AG09319 (cell line): Measurements from ENCODE around the gene MIEN1.
A peak's percentile ranks its signal among the peaks of the same experiment; 100 is the strongest.

Experiments used
- DNase-seq: peaks from one replicate; pipeline ENCODE4 v3.0.0-alpha.2; 2010; ENCODE audit warnings: low read depth; ENCODE audit errors: extremely low read depth
- TF ChIP-seq, protein P1 (sequence below): IDR thresholded peaks from 2 replicates; pipeline ENCODE4 v1.5.1; 2011; ENCODE audit warnings: low read depth, mild to moderate bottlenecking, inconsistent platforms, low read length, moderate library complexity

Gene MIEN1

DNA sequence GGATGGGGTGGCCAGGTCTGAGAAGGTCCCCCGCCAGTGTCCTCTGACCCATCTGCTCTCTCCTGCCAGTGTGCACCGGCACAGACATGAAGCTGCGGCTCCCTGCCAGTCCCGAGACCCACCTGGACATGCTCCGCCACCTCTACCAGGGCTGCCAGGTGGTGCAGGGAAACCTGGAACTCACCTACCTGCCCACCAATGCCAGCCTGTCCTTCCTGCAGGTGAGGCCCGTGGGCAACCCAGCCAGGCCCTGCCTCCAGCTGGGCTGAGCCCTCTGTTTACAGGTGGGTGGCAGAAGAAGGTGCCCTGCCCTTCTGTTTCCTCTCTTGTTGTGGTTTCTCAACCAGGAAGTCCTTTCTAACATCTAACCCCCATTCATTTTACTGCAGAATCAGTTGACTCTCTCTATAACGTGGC is 23.4 kb downstream of the MIEN1 start:
- TF ChIP-seq, protein P1, sequence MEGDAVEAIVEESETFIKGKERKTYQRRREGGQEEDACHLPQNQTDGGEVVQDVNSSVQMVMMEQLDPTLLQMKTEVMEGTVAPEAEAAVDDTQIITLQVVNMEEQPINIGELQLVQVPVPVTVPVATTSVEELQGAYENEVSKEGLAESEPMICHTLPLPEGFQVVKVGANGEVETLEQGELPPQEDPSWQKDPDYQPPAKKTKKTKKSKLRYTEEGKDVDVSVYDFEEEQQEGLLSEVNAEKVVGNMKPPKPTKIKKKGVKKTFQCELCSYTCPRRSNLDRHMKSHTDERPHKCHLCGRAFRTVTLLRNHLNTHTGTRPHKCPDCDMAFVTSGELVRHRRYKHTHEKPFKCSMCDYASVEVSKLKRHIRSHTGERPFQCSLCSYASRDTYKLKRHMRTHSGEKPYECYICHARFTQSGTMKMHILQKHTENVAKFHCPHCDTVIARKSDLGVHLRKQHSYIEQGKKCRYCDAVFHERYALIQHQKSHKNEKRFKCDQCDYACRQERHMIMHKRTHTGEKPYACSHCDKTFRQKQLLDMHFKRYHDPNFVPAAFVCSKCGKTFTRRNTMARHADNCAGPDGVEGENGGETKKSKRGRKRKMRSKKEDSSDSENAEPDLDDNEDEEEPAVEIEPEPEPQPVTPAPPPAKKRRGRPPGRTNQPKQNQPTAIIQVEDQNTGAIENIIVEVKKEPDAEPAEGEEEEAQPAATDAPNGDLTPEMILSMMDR, result no peak
- DNase-seq, result no peak

DNA sequence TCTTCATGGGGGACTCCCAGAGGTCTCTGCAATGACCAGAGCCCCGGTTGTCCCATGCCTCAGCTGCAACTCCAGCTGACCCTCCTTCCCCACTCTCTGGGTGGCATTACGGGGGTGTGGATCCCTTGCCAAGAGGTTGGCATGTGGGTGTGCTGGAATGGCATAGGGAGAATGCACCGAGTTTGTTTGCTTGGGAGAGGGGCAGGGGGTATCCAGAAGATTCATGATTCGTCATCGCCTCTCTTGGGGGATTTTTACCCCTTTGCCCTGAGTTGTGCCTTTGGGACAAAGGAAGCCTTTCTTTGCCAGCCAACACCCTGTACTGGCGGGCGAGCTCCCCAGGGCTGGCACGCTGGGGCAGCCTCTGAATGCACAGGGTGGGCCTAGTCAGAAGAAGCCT is 23.9 kb downstream of the MIEN1 start:
- TF ChIP-seq, protein P1, result no peak
- no peak for DNase-seq

DNA sequence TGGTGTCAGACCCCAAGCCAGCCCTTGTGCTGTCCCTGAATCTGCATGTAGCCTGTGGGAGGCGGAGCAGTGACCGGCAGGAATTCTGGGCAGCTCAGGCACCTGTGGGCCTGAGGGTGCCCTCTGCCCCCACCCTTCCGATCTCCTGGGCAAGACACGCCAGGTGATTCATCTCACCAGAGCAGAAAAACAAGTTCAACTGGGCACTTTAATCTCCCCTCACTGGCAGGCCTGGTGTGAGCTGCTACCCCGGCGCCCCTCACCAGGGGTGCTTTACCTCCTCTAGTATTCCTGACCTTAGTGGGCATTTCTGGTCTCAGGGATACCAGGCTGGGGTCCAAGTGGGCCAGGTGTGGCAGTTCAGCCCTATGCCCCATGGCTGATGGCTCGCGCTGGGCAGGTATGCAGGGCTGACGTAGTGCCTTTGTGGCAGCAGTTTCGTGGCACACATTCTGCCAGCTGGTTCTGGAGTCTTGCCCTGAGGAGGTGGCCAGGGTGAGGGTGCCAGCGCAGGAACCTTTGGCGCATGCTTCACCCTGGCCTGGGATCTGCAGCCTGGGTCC is 24.5 kb downstream of the MIEN1 start:
- TF ChIP-seq, protein P1, result no peak
- DNase-seq, result no peak

DNA sequence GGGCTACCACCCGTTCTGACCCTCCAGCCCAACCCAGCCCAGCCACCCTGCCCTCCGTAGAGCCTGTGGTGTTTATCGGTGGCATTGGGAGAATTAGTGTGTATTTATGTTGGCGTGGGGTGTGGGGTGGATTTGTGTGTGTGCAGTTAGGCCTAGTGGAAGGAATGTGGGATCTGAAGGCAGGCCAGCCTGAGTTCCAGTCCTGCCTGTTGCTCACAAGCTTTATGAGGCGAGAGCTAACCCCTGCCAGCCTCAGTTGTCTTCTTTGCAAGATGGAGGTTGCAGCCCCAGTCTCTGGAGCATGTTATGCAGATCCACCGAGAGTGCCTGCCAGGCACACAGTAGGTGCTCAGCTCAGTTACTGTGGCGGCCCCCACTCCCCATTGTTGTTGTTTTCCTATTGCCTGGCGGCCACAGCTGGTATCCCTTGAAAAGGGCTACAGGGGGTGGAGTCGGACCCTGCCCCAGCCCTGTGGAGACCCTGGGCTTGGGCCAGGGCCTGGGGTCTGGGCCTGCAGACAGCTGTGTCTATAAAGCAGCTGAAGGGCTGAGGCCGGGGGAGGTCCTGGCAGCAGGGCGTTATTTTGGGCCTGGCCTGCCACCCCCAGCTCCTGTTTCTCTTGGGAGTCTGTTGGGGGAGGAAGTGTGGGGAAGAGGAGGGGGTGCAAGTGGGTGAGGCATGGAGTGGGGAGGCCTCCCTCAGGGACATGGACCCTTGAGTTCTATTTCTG is 25.3 kb downstream of the MIEN1 start:
- TF ChIP-seq, protein P1, result peak; percentile 33
- peak; percentile 11 for DNase-seq

DNA sequence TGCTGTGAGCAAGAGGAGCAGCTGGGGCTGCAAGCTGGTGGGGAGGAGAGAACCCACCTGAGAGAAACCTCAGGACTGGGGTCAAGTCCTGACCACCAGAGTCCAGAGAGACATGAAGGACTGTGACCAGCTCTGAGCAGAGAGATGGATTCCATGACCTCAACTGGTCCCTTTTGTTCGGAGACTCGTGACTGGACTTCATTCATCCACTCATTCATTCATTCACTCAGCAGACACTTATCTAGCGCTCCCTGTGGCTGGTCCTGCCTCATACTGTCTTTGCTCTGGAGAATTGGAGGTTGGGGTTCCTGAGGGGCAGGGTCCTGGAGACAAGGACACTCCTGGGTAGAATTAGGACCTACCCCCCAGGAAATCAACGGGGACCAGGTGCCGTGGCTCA is 26.4 kb downstream of the MIEN1 start:
- DNase-seq, result no peak
- TF ChIP-seq, protein P1, result no peak

DNA sequence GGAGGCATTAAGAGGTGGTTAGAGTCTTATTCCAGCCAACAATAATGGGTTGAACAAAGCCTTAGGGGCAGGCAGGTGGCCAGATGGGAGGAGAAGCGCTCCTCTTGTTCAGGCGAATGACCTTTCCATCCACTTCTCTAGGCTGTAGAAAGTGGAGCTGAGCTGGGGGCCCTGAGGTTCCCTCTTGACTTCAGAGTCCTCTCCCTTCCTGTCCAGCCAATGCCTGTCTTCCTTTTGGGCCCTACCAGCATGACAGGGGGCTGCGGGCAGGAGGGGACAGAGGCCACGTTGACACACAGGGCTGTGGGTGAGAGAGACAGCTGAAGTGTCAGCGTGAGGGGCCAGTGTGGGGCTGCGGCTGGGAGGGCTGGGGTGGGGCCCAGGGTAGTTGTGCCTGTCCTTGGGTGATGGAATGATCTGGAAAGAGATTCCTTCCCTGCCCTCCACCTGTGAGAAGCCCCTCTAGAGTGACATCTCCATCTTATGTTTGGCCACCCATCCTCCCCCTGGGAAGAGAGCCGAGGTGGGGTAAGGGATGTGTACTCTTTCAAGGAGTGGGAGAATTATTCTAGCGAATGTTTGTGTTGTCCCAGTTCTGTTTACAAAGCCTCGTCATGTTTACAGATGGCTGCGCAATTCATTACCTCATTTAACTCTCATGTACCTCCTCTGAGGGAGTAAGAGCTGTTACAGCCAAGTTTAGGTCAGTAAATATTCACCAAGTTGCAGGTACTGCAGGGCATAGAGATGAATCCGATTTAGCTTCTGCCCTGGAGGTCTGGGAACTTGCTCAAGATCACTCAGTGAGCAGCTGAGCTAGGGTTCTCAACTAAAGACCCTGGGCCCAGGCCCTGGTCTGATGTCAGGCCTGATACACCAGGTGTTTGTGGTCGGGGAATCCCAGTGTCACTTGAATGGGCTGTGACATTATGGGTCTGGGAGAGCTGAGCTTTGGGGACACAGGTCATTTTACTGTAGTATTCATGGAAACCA is 27.1 kb downstream of the MIEN1 start:
- TF ChIP-seq, protein P1, result no peak
- no peak for DNase-seq
